K562 (cell line): Measurements from ENCODE around the gene FES. TPM values are rescaled to one million over a fixed set of nuclear protein-coding genes. Genes with fewer than 3 reads are reported as not detected.

Source experiments
- AFF1 ChIP-seq, 2 experiments: fragments of 450-650 bp; IDR thresholded peaks; 2 replicates each; pipeline ENCODE4 v1.6.1; 2018; ENCODE audit warnings: mild to moderate bottlenecking in 2 of 2, low read depth in 1 of 2; ENCODE audit not compliant: partially characterized antibody in 2 of 2
- DDX20 ChIP-seq: fragments of 450-650 bp; IDR thresholded peaks from 2 replicates; pipeline ENCODE4 v1.6.1; 2016; ENCODE audit warnings: missing genetic modification characterization, low read depth, mild to moderate bottlenecking, missing compliant biosample characterization, moderate library complexity
- ESRRB ChIP-seq: fragments of 250-450 bp; sonication (Bioruptor Pico); IDR thresholded peaks from 2 replicates; pipeline ENCODE4 v1.5.0; 2020; ENCODE audit warnings: mild to moderate bottlenecking, moderate library complexity, borderline replicate concordance
- GTF2B ChIP-seq: IDR thresholded peaks from 2 replicates; pipeline ENCODE4 v1.6.1; 2011; ENCODE audit not compliant: insufficient read length; ENCODE audit errors: extremely low read depth
- HDAC8 ChIP-seq: fragments of 450-650 bp; IDR thresholded peaks from 2 replicates; pipeline ENCODE4 v1.6.1; 2016; ENCODE audit warnings: mild to moderate bottlenecking, missing genetic modification characterization, moderate library complexity, missing compliant biosample characterization
- POLR2G ChIP-seq: fragments of 200-400 bp; formaldehyde crosslinking; IDR thresholded peaks from 2 replicates; pipeline ENCODE4 v1.6.1; 2017; ENCODE audit warnings: low read depth, mild to moderate bottlenecking, antibody characterized with exemption, low read length, moderate library complexity
- POLR2H ChIP-seq: IDR thresholded peaks from 2 replicates; pipeline ENCODE4 v1.6.1; 2016; ENCODE audit warnings: missing genetic modification characterization, low read depth, mild to moderate bottlenecking, control low read depth, missing compliant biosample characterization, moderate library complexity
- RCOR1 ChIP-seq, 2 experiments: IDR thresholded peaks; 2 replicates each; pipeline ENCODE4 v1.6.1; 2012; ENCODE audit warnings: low read depth in 2 of 2, low read length in 2 of 2, borderline replicate concordance in 1 of 2, improper control_type of control experiment in 1 of 2
- RFX7 ChIP-seq: fragments of 250-450 bp; sonication (Bioruptor Pico); IDR thresholded peaks from 2 replicates; pipeline ENCODE4 v1.5.1; 2021; ENCODE audit warnings: mild to moderate bottlenecking
- SMAD4 ChIP-seq: fragments of 250-450 bp; sonication (Bioruptor Pico); conservative IDR thresholded peaks from 2 replicates; pipeline ENCODE4 v1.8.0; 2021; ENCODE audit warnings: inconsistent platforms, mild to moderate bottlenecking, moderate library complexity
- SMC3 ChIP-seq: conservative IDR thresholded peaks from 2 replicates; pipeline ENCODE4 v1.6.1; 2011; ENCODE audit warnings: low read depth, low read length, improper control_type of control experiment; ENCODE audit not compliant: insufficient read depth
- ZBTB7A ChIP-seq: IDR thresholded peaks from 2 replicates; pipeline ENCODE4 v1.6.1; 2011; ENCODE audit warnings: low read depth, mild to moderate bottlenecking, low read length, moderate library complexity, borderline replicate concordance; ENCODE audit not compliant: control insufficient read depth
- polyA plus RNA-seq, 8 experiments: library from polyadenylated mRNA; depleted of rRNA in 4 of 8; stranded (reverse) in 5 of 8; unstranded in 3 of 8; fragments of >200 nt; fragmentation: Nextera tagmentation in 2 of 8; fragmentation: Illumina TruSeq in 1 of 8; extraction: Ambion mirVana in 2 of 8; extraction: Trizol in 1 of 8; gene quantifications; 2 replicates each; pipeline versions ENCODE4 v1.2.1 to v1.2.3, GENCODE V29; 2011 to 2014; ENCODE audit warnings: inconsistent platforms in 1 of 8, missing spikeins in 1 of 8
- total RNA-seq, 7 experiments: library from RNA; depleted of rRNA in 6 of 7; stranded (reverse); fragments of >200 nt in 6 of 7; fragmentation: Illumina TruSeq in 2 of 7; extraction: Trizol in 2 of 7; gene quantifications; 2 replicates each; pipeline versions ENCODE4 v1.2.1 to v1.2.3, GENCODE V29; 2011 to 2021; ENCODE audit warnings: low replicate concordance in 1 of 7
- TF ChIP-seq, protein P1 (sequence below), 2 experiments: fragments of 150-350 bp in 1 of 2; IDR thresholded peaks; 2 replicates each; pipeline ENCODE4 v1.6.1; 2012 to 2016; ENCODE audit warnings: low read depth in 2 of 2, low read length in 2 of 2, mild to moderate bottlenecking in 1 of 2, moderate library complexity in 1 of 2
- TF ChIP-seq, protein P2 (sequence below): sonication (generic); formaldehyde crosslinking; IDR thresholded peaks from 2 replicates; pipeline ENCODE4 v1.8.0; 2022; ENCODE audit warnings: mild to moderate bottlenecking, low read depth, missing genetic modification reagents
- TF ChIP-seq, protein P3 (sequence below): fragments of 450-650 bp; formaldehyde crosslinking; IDR thresholded peaks from 2 replicates; pipeline ENCODE4 v1.4.0; 2022; ENCODE audit warnings: missing genetic modification characterization

The FES gene
- total and polyA plus RNA-seq, 9 of the 15 experiments (the other 6 are each of a cell fraction or from before 2014, with no cell fraction given) = 0.38 to 2.6 (median 0.82) TPM

DNA sequence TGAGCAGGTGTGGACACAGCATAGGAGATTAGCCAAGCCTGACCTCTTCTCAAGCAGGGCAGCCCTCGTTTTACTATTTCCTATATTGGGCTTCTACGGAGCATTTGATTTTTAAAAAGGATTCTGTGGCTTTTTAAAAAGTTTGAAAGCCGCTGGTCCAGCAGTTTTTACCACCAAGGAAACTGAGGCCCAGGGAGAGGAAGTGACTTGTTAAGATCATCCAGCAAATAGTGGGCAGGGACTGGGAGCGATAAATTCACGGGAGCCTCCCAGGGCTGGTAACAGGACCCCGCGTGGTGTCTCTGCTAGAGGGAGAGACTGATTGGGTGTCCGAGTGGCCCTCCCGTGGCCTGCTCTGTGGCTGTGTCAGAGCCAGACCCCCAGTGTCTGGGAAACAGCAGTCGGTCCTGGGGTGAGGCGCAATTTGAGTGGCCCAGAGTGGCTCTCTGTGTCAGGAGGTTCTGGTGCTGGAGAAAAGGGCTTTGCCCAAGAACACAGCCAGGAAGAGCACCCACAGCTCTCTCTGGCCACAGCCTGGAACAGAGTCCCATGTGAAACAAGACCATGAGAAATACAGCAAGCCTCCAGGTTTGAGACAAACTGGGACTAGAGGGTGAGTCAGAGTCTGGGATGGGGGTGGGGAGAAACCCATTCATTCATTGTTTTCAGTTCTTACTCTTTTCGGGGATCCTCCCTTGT, 11.7 kb upstream of the FES start (continued):
- TF ChIP-seq AFF1 (IDR thresholded peaks at IDR 0.05; ENCODE audit: low read depth in 1 of 2, partially characterized antibody in 2 of 2) = peak in 1 of 2 experiments; percentile 33
- TF ChIP-seq POLR2G = no peak
- TF ChIP-seq, protein P1, sequence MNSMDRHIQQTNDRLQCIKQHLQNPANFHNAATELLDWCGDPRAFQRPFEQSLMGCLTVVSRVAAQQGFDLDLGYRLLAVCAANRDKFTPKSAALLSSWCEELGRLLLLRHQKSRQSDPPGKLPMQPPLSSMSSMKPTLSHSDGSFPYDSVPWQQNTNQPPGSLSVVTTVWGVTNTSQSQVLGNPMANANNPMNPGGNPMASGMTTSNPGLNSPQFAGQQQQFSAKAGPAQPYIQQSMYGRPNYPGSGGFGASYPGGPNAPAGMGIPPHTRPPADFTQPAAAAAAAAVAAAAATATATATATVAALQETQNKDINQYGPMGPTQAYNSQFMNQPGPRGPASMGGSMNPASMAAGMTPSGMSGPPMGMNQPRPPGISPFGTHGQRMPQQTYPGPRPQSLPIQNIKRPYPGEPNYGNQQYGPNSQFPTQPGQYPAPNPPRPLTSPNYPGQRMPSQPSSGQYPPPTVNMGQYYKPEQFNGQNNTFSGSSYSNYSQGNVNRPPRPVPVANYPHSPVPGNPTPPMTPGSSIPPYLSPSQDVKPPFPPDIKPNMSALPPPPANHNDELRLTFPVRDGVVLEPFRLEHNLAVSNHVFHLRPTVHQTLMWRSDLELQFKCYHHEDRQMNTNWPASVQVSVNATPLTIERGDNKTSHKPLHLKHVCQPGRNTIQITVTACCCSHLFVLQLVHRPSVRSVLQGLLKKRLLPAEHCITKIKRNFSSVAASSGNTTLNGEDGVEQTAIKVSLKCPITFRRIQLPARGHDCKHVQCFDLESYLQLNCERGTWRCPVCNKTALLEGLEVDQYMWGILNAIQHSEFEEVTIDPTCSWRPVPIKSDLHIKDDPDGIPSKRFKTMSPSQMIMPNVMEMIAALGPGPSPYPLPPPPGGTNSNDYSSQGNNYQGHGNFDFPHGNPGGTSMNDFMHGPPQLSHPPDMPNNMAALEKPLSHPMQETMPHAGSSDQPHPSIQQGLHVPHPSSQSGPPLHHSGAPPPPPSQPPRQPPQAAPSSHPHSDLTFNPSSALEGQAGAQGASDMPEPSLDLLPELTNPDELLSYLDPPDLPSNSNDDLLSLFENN (IDR thresholded peaks at IDR 0.05; ENCODE audit: low read depth in 2 of 2, low read length in 2 of 2) = no peak
- TF ChIP-seq RFX7 (CRISPR knock-in tag) = no peak
- TF ChIP-seq, protein P2, sequence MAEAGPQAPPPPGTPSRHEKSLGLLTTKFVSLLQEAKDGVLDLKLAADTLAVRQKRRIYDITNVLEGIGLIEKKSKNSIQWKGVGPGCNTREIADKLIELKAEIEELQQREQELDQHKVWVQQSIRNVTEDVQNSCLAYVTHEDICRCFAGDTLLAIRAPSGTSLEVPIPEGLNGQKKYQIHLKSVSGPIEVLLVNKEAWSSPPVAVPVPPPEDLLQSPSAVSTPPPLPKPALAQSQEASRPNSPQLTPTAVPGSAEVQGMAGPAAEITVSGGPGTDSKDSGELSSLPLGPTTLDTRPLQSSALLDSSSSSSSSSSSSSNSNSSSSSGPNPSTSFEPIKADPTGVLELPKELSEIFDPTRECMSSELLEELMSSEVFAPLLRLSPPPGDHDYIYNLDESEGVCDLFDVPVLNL (CRISPR knock-in tag) = no peak
- TF ChIP-seq ESRRB (CRISPR knock-in tag) = no peak
- no peak for TF ChIP-seq RCOR1 (IDR thresholded peaks at IDR 0.05; ENCODE audit: borderline replicate concordance in 1 of 2, low read depth in 2 of 2, low read length in 2 of 2)
- no peak for TF ChIP-seq DDX20
- no peak for TF ChIP-seq HDAC8 (tag)
- TF ChIP-seq SMAD4 (CRISPR knock-in tag) = peak; percentile 52; the same call in 1 of the 2 replicates
- no peak for TF ChIP-seq POLR2H (tag)
- TF ChIP-seq, protein P3, sequence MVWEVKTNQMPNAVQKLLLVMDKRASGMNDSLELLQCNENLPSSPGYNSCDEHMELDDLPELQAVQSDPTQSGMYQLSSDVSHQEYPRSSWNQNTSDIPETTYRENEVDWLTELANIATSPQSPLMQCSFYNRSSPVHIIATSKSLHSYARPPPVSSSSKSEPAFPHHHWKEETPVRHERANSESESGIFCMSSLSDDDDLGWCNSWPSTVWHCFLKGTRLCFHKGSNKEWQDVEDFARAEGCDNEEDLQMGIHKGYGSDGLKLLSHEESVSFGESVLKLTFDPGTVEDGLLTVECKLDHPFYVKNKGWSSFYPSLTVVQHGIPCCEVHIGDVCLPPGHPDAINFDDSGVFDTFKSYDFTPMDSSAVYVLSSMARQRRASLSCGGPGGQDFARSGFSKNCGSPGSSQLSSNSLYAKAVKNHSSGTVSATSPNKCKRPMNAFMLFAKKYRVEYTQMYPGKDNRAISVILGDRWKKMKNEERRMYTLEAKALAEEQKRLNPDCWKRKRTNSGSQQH (CRISPR knock-in tag) = no peak
- TF ChIP-seq SMC3 = no peak
- no peak for TF ChIP-seq ZBTB7A
- TF ChIP-seq GTF2B = no peak
